Activated naive CD4-positive, alpha-beta T cell (primary cell): ENCODE data around the gene SUN1.

Experiments
- DNase-seq, 4 experiments: peaks; one replicate each; lab custom pipeline; 2025; lab: John Stamatoyannopoulos, UW

The SUN1 gene

GRCh38 chr7:805261-805660 lies 27.0 kb upstream of the SUN1 start:
- no peak for DNase-seq

GRCh38 chr7:815284-816216 lies 16.7 kb upstream of the SUN1 start:
- peak in 1 of 4 experiments; percentile 27 for DNase-seq

- DNase-seq: peak; percentile 82 to 97 (median 92)
Observed at GRCh38 chr7:816300-816750, 16.0 kb upstream of the SUN1 start.

- peak in 1 of 4 experiments; percentile 32 for DNase-seq
Observed at GRCh38 chr7:816751-817671, 15.3 kb upstream of the SUN1 start.

GRCh38 chr7:818031-818699 lies 14.1 kb upstream of the SUN1 start:
- DNase-seq: no peak

- no peak for DNase-seq
Observed at GRCh38 chr7:820341-820740, 11.9 kb upstream of the SUN1 start.

- no peak for DNase-seq
Observed at GRCh38 chr7:821688-822087, 10.6 kb upstream of the SUN1 start.

GRCh38 chr7:822692-823276 lies 9.5 kb upstream of the SUN1 start:
- DNase-seq: no peak

- DNase-seq: no peak
Observed at GRCh38 chr7:823649-824048, 8.6 kb upstream of the SUN1 start.

GRCh38 chr7:824081-824480 lies 8.2 kb upstream of the SUN1 start:
- DNase-seq: no peak

- no peak for DNase-seq
Observed at GRCh38 chr7:824664-825063, 7.6 kb upstream of the SUN1 start.

GRCh38 chr7:825386-825785 lies 6.9 kb upstream of the SUN1 start:
- no peak for DNase-seq

GRCh38 chr7:826230-826917 lies 5.9 kb upstream of the SUN1 start:
- no peak for DNase-seq

GRCh38 chr7:828793-829561 lies 3.3 kb upstream of the SUN1 start:
- DNase-seq: no peak

GRCh38 chr7:830069-830468 lies 2.2 kb upstream of the SUN1 start:
- no peak for DNase-seq

- DNase-seq: no peak
Observed at GRCh38 chr7:831596-832166, 595 bp upstream of the SUN1 start.

- no peak for DNase-seq
Observed at GRCh38 chr7:832968-833424, 720 bp downstream of the SUN1 start.

GRCh38 chr7:833601-834258 lies 1.5 kb downstream of the SUN1 start:
- no peak for DNase-seq

GRCh38 chr7:834277-834676 lies 2.0 kb downstream of the SUN1 start:
- DNase-seq: no peak
